G401 (cell line): ENCODE data around the gene POLR3C. TPM values are rescaled to one million over a fixed set of nuclear protein-coding genes. Genes with fewer than 3 reads are reported as not detected.
"Not testable (repeated sequence)": the region's sequence is repeated elsewhere in the genome, so short reads cannot be mapped to it uniquely, and the experiment has no call there.

Source experiments
- DNase-seq: peaks from one replicate; pipeline ENCODE4 v3.0.0-alpha.2; 2015; ENCODE audit warnings: low spot score
- in situ Hi-C: cut with HindIII; loops from 2 replicates; pipeline ENCODE4 v1.10.0; 2016; ENCODE audit warnings: low sequenced_read_pairs, mixed read lengths
- total RNA-seq: library from RNA; depleted of rRNA; stranded (reverse); fragments of >200 nt; shearing (Covaris generic); gene quantifications from 2 replicates; pipeline ENCODE4 v1.2.3, GENCODE V29; 2014

Gene POLR3C
- total RNA-seq, 1 experiment from 2014 or later, result 28.1 TPM

- DNase-seq, in situ Hi-C loops: not testable (repeated sequence)
These were observed 10.8 kb upstream of the POLR3C start for GRCh38 chr1:145812977-145813810.

GRCh38 chr1:145818095-145818494, 5.9 kb upstream of the POLR3C start:
- in situ Hi-C loops, DNase-seq: not testable (repeated sequence)

GRCh38 chr1:145822779-145823331, 1.1 kb upstream of the POLR3C start:
- in situ Hi-C loops, DNase-seq: not testable (repeated sequence)

GRCh38 chr1:145824499-145824842, 471 bp downstream of the POLR3C start:
- in situ Hi-C loops, result no loop called here
- DNase-seq, result no peak

DNA sequence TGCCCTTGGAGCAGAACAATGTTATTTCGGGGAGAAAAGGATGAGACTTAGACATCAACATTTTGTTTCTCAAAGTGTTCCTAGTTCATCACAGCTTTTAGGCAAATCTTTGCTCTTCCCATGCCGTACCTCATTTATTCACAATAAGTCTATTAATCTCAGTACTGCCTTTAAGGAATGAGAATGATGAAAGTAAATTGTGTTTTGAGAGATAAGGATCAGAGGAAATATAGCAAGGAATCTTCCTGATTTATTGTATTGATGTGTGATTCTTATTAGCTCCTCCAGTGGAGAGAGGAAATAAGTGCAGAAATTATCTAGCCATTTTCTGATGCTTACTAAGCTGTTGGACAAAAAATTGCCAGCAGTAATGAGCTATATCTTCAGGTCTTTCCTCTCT, 2.0 kb downstream of the POLR3C start:
- no peak for DNase-seq
- in situ Hi-C loops, result no loop called here

GRCh38 chr1:145827966-145828365, 4.0 kb downstream of the POLR3C start:
- no peak for DNase-seq
- in situ Hi-C loops, result no loop called here

DNA sequence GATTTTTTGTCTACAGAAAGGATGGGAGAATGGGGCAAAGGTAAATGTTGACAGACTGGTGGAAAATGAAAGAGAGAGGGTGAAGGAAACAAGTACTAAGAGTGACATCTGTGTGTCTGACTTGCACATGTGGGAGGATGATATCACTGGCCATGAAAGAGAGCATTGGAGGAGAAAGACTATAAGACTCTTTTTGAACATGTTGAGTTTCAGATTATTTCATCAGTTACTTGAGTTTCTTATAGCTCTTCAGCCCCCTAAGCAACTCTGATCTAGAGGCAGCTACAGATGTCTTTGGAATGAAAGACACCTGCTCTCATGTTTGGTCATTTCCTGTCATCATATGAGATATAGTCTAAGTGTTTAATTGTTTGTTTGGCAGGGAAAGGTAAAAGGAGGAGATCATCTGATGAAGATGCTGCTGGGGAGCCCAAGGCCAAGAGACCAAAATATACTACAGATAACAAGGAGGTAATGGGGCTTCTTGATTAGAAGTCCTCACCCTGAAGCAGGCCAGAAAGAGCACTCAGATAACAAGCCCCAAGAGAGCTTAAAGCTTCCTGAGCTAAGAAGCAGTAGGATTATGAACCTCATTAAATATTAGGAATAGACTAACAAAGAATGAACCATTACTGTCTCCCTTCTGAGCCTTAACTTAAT, 4.5 kb downstream of the POLR3C start:
- in situ Hi-C loops, result no loop called here
- DNase-seq, result no peak

DNA sequence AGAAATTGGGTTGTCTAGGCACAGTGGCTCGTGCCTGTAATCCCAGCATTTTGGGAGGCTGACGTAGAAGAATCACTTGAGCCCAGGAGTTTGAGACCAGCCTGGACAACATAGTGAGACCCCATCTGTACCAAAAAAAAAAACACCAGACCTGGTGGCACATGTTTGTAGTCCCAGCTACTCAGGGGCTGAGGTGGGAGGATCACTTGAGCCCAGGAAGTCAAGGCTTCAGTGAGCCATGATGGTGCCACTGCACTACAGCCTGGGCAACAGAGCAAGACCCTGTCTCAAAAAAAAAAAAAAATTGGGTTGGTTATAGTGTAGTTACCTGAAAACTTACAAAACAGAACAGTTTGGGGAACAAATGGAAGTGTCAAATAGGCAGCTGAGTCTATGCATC, 6.8 kb downstream of the POLR3C start:
- in situ Hi-C loops, result not testable (repeated sequence)

DNA sequence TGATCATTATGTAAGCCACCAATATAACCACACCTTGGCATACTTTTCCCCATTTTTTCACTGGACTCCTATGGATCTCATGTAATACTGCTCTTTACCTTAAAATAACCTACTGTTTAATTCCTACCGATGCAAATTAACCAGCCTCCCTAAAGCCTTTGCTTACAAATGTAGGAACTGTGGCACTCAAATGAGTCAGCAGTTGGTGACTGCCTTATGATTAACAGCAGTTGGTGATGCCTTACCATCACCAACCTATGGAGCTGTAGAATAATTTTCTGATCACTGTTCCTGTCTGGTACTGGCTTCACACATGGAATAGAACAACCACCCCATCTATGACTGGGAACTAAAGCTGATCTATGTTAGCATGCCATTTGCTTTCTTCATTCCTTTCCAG, 13.7 kb downstream of the POLR3C start:
- in situ Hi-C loops, result no loop called here

More for the DNA sequence above, 6.8 kb downstream of the POLR3C start:
- not testable (repeated sequence) for DNase-seq

DNA sequence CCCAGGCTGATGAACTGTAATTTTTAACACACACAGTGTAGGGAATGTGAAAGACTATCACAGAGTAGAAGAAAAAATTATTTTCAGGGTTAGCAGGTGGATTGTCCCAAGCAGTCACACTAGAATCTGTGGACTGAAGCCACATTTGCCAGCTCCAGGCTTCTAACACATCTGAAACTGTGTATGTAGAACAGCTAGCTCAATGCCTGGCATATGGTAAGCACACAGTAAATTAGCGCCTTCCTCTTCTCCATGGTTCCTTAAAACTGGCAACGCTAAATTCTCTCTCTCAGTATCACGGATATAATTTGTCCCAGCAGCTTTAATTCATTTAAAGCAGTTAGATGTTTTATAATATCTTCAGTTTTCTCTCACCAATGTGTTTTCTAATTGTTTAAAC, 19.0 kb downstream of the POLR3C start:
- DNase-seq, result no peak
- in situ Hi-C loops, result no loop called here

More for the DNA sequence above, 13.7 kb downstream of the POLR3C start:
- no peak for DNase-seq

GRCh38 chr1:145845144-145845513, 21.1 kb downstream of the POLR3C start:
- in situ Hi-C loops, result no loop called here
- no peak for DNase-seq

DNA sequence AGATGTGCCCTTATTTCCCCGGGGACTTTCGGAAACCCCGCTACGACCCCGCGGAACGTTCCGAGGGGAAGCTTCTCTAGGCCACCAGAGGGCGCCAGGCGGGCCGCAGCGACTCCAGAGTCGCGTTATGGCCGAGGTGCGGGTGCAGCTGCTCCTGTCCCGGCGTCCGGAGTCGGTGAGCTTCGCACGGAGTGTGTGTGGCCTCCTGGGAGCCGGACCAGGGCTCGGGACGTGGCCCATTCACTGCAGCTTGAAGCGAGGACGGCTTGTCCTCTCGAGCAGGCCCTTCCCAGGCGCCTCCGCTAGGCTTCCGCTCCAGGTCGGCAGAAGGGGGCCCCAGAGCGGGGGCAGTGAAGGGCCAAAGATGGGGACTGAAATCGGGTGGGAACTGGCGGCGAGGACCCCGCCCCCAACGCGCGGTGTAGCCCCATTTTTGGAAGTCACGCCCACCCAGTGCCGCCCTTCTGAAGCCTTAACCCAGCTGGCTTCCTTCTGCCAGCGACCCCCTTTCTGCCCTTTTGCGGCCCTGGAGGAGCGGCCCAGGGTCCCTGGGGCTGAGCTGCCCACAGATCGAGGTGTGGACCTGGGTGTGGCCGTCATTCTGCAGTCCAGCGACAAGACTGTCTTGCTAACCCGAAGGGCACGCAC, 21.6 kb downstream of the POLR3C start, which contains the start of gene NUDT17:
NUDT17 (plus strand) TSS at position 117 of the 648 bp plus-strand sequence; CDS start at position 128, 11 bp downstream.
- peak; percentile 76 for DNase-seq
- in situ Hi-C loops, result no loop called here

DNA sequence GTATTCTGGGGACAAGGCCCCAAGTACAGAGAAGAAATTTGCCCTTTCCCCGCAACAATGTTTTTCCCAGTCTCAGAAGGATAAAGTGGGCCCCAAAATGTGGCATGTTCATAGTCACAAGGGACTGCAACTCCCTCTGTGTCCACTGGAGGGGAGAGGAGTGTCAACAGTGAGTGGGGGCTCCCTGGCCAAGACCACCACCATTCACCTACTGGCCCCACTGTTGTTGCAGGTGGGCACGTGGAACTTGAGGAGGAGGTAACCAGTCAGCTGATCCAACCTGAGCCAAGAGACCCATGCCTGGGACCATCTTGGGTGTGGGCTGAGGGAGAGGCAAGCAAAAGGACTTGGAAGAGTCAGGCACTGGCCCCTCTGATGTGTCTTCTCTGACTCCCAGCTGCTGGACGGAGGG, 22.2 kb downstream of the POLR3C start:
- in situ Hi-C loops, result no loop called here
- peak; percentile 27 for DNase-seq

DNA sequence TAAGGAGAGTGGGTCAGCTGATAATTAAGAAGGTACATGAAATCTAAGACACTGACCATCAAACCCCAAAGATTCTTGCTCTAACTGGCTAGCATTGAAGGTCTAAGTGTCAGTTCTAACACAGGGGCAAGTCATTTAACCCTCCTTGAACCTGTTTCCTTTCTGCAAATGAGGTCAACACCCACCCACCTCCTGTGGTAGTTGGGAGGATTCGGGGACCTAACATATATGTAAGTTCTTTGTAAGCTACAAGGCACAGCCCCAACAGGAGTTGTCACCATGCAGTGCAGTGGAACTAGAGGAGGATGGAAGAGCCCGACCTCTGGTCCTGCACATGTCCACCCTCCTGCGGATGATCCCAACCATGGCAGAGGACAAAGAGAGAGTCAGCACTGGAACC, 23.8 kb downstream of the POLR3C start:
- no peak for DNase-seq
- in situ Hi-C loops, result no loop called here

- in situ Hi-C loops, result no loop called here
- no peak for DNase-seq
These were observed 25.6 kb downstream of the POLR3C start for GRCh38 chr1:145849356-145850160.

GRCh38 chr1:145855426-145855948, 31.5 kb downstream of the POLR3C start:
- in situ Hi-C loops, result no loop called here
- DNase-seq, result no peak

- DNase-seq, result no peak
- in situ Hi-C loops, result no loop called here
These were observed 33.2 kb downstream of the POLR3C start for GRCh38 chr1:145857170-145857569.

DNA sequence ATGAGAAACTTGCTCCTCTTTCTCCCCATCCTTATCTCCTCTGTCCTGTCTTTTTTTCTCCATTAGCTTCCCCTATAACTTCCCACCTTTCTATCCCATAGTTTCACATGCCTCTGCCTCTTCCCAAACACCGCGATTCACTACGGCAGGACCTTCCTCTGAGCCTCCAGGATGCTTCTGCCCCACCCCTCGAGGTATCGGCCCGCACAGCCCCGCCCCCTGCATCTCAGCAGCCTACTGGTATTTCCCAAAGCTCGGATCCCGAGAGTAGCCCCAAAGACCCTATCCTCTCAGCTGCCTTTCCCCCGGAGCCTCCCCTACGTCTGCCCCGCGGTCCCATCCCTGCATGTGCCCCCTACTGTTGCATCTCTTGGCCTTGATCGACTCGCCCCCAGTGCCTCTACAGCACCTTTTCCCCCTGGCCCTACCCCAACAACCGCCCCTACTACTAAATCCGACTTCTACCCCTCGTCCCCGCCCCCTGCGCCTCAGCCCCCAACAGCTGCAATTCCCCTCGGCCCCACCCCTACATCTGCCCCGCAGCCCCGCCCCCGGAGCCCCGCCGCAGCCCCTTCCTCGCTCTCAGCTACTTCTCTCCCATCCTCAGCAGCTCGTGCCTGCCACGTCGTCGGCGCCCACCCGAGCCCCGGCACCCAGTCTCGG, 34.4 kb downstream of the POLR3C start:
- in situ Hi-C loops, result no loop called here
- DNase-seq, result peak; percentile 75
